Activated B cell treated with CpG ODN at 0.5 μM for 24 hours (primary cell): ENCODE data around the gene DGKI. TPM values are rescaled to one million over a fixed set of nuclear protein-coding genes. Genes with fewer than 3 reads are reported as not detected.
"Not testable (repeated sequence)": the region's sequence is repeated elsewhere in the genome, so short reads cannot be mapped to it uniquely, and the experiment has no call there.

Experiments used
- ATAC-seq: fragments of 200-7000 bp; cut with Tn5 transposase; one replicate; pipeline ENCODE4 v1.10.0; 2021; ENCODE audit warnings: low read depth, mild to moderate bottlenecking, moderate library complexity
- CTCF ChIA-PET: fragments of 350-600 bp; sonication (Branson Sonifier 250); formaldehyde crosslinking; loops from one replicate; lab custom pipeline; 2021; ENCODE audit warnings: antibody characterized with exemption; lab: Charles Lee
- POLR2A ChIA-PET: fragments of 350-600 bp; sonication (Branson Sonifier 250); formaldehyde crosslinking; loops from one replicate; lab custom pipeline; 2021; ENCODE audit warnings: antibody characterized with exemption; lab: Charles Lee
- DNase-seq: peaks from one replicate; pipeline ENCODE4 v3.0.0; 2022
- H3K27ac Mint-ChIP-seq: one replicate; pipeline ENCODE4 v1.8.0; 2020; ENCODE audit warnings: mixed read lengths
- H3K27me3 Mint-ChIP-seq: one replicate; pipeline ENCODE4 v1.8.0; 2021; ENCODE audit warnings: mixed read lengths
- H3K36me3 Mint-ChIP-seq: one replicate; pipeline ENCODE4 v1.8.0; 2021; ENCODE audit warnings: low read depth, mixed read lengths
- H3K4me1 Mint-ChIP-seq: one replicate; pipeline ENCODE4 v1.8.0; 2021; ENCODE audit warnings: mixed read lengths
- H3K4me3 Mint-ChIP-seq: one replicate; pipeline ENCODE4 v1.8.0; 2020; ENCODE audit warnings: mild to moderate bottlenecking, mixed read lengths
- H3K9me3 Mint-ChIP-seq: one replicate; pipeline ENCODE4 v1.8.0; 2020; ENCODE audit warnings: mixed read lengths
- intact Hi-C: fragments of 100-400 bp; cut with micrococcal nuclease; formaldehyde crosslinking; loops from one replicate; pipeline ENCODE4 v1.15.1; 2024
- total RNA-seq: library from RNA; stranded (reverse); gene quantifications from 2 replicates; pipeline ENCODE4 v1.2.3, GENCODE V29; 2022
- TF ChIP-seq, protein P1 (sequence below): fragments of 200-600 bp; IDR thresholded peaks from one replicate; pipeline ENCODE4 v1.8.0; 2022; ENCODE audit warnings: antibody characterized with exemption, mild to moderate bottlenecking

DGKI gene
- total RNA-seq, 1 donor from 2014 or later, result not detected

DNA sequence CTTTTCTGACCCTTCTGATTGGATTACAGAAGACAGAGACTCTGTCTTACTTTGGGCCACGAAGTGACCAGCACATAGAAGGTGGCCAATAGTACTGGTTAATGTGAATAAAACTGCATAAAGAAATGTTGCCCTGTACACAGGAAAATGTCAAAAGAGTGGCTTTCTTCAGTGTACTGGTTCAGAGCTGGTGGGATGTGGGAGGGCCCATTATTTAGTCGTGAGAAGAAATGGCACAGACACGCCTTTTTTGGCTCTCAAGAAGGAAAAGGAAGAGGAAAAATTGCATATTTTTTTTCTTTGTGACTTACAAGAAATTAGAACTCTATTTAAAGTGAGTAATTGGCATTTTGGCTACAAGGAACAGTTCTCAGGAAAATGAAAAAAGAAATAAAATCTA is 129.7 kb downstream of the DGKI start:
- Mint-ChIP-seq H3K36me3 (no peaks in the 10 kb centered on the region), H3K4me3 (no peak overlapping the region), H3K27me3 (no peaks in the 10 kb centered on the region), H3K9me3 (no peaks in the 10 kb centered on the region), H3K27ac (no peak overlapping the region), H3K4me1 (no peaks in the 10 kb centered on the region)
- intact Hi-C loops, result no loop called here
- ATAC-seq, result no peak
- POLR2A ChIA-PET, result no interaction called here
- DNase-seq, result no peak
- CTCF ChIA-PET, result no interaction called here
- TF ChIP-seq, protein P1, sequence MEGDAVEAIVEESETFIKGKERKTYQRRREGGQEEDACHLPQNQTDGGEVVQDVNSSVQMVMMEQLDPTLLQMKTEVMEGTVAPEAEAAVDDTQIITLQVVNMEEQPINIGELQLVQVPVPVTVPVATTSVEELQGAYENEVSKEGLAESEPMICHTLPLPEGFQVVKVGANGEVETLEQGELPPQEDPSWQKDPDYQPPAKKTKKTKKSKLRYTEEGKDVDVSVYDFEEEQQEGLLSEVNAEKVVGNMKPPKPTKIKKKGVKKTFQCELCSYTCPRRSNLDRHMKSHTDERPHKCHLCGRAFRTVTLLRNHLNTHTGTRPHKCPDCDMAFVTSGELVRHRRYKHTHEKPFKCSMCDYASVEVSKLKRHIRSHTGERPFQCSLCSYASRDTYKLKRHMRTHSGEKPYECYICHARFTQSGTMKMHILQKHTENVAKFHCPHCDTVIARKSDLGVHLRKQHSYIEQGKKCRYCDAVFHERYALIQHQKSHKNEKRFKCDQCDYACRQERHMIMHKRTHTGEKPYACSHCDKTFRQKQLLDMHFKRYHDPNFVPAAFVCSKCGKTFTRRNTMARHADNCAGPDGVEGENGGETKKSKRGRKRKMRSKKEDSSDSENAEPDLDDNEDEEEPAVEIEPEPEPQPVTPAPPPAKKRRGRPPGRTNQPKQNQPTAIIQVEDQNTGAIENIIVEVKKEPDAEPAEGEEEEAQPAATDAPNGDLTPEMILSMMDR, result no peak

DNA sequence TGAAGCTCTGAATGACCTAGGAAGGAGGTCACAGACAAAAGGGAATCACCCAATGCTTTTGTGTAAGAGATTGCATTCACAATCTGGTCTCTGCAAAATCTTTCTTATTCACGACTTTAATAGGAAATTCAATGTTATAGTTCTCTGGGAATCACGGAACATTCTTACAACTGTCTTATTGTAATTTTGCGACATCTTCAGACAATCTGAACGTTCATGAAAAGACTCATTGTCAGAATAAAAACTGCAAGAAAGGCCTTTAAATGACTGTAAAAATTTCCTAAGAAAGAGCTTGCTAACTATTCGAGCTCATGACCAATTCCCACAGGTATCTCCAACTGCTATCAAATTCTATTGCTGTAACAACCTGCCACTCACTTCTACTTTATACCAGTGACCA is 130.7 kb downstream of the DGKI start:
- intact Hi-C loops, result no loop called here
- ATAC-seq, result no peak
- H3K9me3 Mint-ChIP-seq, result no peaks in the 10 kb centered on the region
- no peaks in the 10 kb centered on the region for H3K4me1 Mint-ChIP-seq
- TF ChIP-seq, protein P1, result no peak
- ChIA-PET CTCF (no interaction called here), POLR2A (no interaction called here)
- no peak for DNase-seq
- H3K27me3 Mint-ChIP-seq, result no peaks in the 10 kb centered on the region
- no peak overlapping the region for H3K4me3 Mint-ChIP-seq
- no peak overlapping the region for H3K27ac Mint-ChIP-seq
- no peaks in the 10 kb centered on the region for H3K36me3 Mint-ChIP-seq

DNA sequence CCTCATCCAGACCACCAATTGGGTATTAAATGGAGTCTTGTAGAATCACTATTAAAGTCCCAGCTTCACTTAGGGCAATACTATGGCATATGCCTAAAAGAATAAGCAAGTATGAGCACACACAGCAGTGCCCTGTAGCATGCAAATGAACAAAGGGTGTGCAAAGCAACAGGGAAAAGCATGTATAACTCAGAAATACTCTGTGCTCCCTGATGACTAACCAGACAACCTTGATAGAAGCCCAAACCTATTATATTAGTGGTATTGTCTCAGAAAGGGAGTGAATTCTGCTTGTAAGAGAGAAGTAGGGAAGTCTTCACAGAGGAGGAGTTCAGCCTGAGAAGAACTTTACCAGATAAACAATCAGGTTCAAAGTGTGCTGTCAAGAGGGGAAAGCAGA is 131.2 kb downstream of the DGKI start:
- Mint-ChIP-seq H3K36me3 (no peaks in the 10 kb centered on the region), H3K9me3 (no peaks in the 10 kb centered on the region), H3K27ac (no peak overlapping the region), H3K4me1 (no peaks in the 10 kb centered on the region), H3K4me3 (no peak overlapping the region), H3K27me3 (no peaks in the 10 kb centered on the region)
- TF ChIP-seq, protein P1, result no peak
- DNase-seq (no peak), ATAC-seq (no peak)
- ChIA-PET POLR2A (no interaction called here), CTCF (no interaction called here)
- intact Hi-C loops, result no loop called here

DNA sequence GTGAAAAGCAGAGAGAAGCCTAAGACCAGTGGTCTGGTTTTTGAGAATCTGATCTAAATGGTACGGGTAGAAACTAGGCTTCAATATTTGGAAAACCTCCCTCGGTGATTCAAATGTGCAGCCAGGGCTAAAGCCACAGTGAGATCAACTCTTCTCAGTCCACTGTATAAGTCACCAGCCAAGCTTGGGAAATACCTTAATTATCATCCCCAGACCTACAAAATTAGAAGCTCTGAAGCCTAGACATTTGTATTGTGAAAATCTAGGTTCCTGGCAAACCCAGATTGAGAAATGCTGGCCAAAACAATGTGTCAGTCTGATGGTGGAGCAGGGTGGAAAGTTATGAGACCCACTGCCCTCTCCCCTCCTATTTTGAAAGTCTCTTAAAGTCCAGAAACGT is 131.7 kb downstream of the DGKI start:
- TF ChIP-seq, protein P1, result no peak
- Mint-ChIP-seq H3K9me3 (no peaks in the 10 kb centered on the region), H3K27ac (no peak overlapping the region), H3K27me3 (no peaks in the 10 kb centered on the region), H3K4me1 (no peaks in the 10 kb centered on the region), H3K4me3 (no peak overlapping the region), H3K36me3 (no peaks in the 10 kb centered on the region)
- ATAC-seq (no peak), DNase-seq (no peak)
- ChIA-PET CTCF (no interaction called here), POLR2A (no interaction called here)
- intact Hi-C loops, result no loop called here

DNA sequence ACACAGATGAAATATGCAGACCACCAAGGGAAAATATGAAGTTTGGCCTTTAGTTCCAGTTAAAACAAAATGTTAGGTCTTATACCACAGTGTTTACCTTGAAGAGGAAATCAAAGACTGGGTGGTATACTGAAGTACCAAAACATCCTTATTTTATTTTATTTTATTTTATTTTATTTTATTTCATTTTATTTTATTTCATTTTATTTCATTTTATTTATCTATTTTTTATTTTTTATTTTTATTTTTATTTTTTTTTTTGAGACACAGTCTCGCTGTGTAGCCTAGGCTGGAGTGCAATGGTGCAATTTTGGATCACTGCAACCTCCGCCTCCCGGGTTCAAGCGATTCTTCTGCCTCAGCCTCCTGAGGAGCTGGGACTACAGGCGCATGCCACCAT is 140.4 kb downstream of the DGKI start:
- ATAC-seq, POLR2A ChIA-PET: not testable (repeated sequence)
- H3K9me3 Mint-ChIP-seq, result peaks cover 24% of the 10 kb centered on the region

DNA sequence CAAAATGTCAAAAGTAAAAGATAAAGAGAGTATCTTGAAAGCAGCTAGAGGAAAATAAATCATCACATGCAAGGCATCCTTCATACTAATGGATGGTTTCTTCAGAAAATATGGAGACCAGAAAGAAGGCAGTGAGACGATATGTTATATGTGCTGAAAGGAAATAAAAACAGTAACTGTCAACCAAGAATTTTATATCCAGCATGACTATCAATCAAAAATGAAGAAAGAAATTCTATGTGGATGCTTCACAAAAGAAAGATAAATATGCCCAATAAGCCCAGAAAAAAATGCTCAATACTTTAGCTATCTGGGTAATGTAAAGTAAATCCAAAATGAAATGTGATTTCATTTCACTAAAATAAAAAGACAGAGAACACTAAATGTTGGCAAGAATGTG is 142.1 kb downstream of the DGKI start:
- H3K4me1 Mint-ChIP-seq, result no peaks in the 10 kb centered on the region
- H3K9me3 Mint-ChIP-seq, result peaks cover 24% of the 10 kb centered on the region

More for the DNA sequence above, 140.4 kb downstream of the DGKI start:
- H3K27ac Mint-ChIP-seq, CTCF ChIA-PET, DNase-seq, H3K27me3 Mint-ChIP-seq, H3K36me3 Mint-ChIP-seq, intact Hi-C loops, H3K4me3 Mint-ChIP-seq, H3K4me1 Mint-ChIP-seq: not testable (repeated sequence)

More for the DNA sequence above, 142.1 kb downstream of the DGKI start:
- Mint-ChIP-seq H3K4me3 (no peak overlapping the region), H3K36me3 (no peaks in the 10 kb centered on the region), H3K27ac (no peak overlapping the region), H3K27me3 (no peaks in the 10 kb centered on the region)
- TF ChIP-seq, protein P1, result no peak
- CTCF ChIA-PET, result no interaction called here
- no peak for DNase-seq
- POLR2A ChIA-PET, result no interaction called here
- ATAC-seq, result no peak
- intact Hi-C loops, result no loop called here
